Colonic mucosa (tissue), 4 donors: Measurements from ENCODE around the gene ZNF143. TPM values are rescaled to one million over a fixed set of nuclear protein-coding genes. Genes with fewer than 3 reads are reported as not detected.

Experiments used
- DNase-seq: peaks from one replicate; pipeline ENCODE4 v3.0.0-alpha.2; 2020
- H3K27ac ChIP-seq: fragments of 200-600 bp; one replicate; pipeline ENCODE4 v1.8.0; 2021
- H3K27me3 ChIP-seq: fragments of 200-600 bp; one replicate; pipeline ENCODE4 v1.8.0; 2021
- H3K36me3 ChIP-seq: fragments of 200-600 bp; one replicate; pipeline ENCODE4 v1.8.0; 2021
- H3K4me1 ChIP-seq: fragments of 200-600 bp; one replicate; pipeline ENCODE4 v1.8.0; 2021; ENCODE audit warnings: mild to moderate bottlenecking
- H3K4me3 ChIP-seq: fragments of 200-600 bp; one replicate; pipeline ENCODE4 v1.8.0; 2021
- H3K9ac ChIP-seq, 2 donors: one replicate each; pipeline ENCODE4 v1.7.0; 2013; ENCODE audit warnings: control low read depth in 2 of 2, low read depth in 2 of 2, low read length in 2 of 2
- H3K9me3 ChIP-seq: fragments of 200-600 bp; one replicate; pipeline ENCODE4 v1.8.0; 2021
- intact Hi-C: fragments of 100-400 bp; cut with DNase I; formaldehyde crosslinking; loops from one replicate; pipeline ENCODE4 v1.14.1; 2022
- total RNA-seq, 2 donors: library from RNA; stranded (reverse); fragmentation: NEBNext Ultra II Directional in 1 of 2; extraction: Animal tissue kit (Norgen Biotek cat#: 25700) in 1 of 2; gene quantifications; one replicate each; pipeline ENCODE4 v1.2.1, GENCODE V29; 2021
- TF ChIP-seq, protein P1 (sequence below): fragments of 200-600 bp; IDR thresholded peaks from one replicate; pipeline ENCODE4 v1.8.0; 2022; ENCODE audit warnings: antibody characterized with exemption, mild to moderate bottlenecking
- donor health status: healthy.
- donor health status: DM: no; HTN: no; CAD: no.
- donor health status: DM: no; HTN: no; CAD: no.

ZNF143 gene
- total RNA-seq, 2 donors from 2014 or later = 18.0 to 22.2 TPM

DNA sequence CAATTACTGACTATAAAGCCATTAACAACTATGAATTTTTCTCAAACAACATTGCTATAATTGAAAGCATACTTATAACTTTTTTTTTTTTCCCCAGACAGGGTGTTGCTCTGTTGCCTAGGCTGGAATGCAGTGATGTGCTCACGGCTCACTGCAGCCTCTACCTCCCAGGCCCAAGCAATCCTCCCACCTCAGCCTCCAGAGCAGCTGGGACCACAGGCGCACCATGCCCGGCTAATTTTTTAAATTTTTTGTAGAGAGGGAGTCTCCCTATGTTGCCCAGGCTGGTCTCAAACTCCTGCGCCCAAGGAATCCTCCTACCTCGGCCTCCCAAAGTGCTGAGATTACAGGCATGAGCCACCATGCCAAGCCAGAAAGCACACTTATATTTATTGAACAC lies 106.6 kb downstream of the ZNF143 start:
- Histone ChIP-seq H3K27ac (no peak overlapping the region), H3K4me3 (no peak overlapping the region), H3K36me3 (no peaks in the 10 kb centered on the region), H3K9ac (no peak overlapping the region), H3K4me1 (peaks cover 3% of the 10 kb centered on the region), H3K27me3 (no peaks in the 10 kb centered on the region), H3K9me3 (no peaks in the 10 kb centered on the region)
- TF ChIP-seq, protein P1, sequence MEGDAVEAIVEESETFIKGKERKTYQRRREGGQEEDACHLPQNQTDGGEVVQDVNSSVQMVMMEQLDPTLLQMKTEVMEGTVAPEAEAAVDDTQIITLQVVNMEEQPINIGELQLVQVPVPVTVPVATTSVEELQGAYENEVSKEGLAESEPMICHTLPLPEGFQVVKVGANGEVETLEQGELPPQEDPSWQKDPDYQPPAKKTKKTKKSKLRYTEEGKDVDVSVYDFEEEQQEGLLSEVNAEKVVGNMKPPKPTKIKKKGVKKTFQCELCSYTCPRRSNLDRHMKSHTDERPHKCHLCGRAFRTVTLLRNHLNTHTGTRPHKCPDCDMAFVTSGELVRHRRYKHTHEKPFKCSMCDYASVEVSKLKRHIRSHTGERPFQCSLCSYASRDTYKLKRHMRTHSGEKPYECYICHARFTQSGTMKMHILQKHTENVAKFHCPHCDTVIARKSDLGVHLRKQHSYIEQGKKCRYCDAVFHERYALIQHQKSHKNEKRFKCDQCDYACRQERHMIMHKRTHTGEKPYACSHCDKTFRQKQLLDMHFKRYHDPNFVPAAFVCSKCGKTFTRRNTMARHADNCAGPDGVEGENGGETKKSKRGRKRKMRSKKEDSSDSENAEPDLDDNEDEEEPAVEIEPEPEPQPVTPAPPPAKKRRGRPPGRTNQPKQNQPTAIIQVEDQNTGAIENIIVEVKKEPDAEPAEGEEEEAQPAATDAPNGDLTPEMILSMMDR = no peak
- DNase-seq = no peak
- intact Hi-C loops = no loop called here

DNA sequence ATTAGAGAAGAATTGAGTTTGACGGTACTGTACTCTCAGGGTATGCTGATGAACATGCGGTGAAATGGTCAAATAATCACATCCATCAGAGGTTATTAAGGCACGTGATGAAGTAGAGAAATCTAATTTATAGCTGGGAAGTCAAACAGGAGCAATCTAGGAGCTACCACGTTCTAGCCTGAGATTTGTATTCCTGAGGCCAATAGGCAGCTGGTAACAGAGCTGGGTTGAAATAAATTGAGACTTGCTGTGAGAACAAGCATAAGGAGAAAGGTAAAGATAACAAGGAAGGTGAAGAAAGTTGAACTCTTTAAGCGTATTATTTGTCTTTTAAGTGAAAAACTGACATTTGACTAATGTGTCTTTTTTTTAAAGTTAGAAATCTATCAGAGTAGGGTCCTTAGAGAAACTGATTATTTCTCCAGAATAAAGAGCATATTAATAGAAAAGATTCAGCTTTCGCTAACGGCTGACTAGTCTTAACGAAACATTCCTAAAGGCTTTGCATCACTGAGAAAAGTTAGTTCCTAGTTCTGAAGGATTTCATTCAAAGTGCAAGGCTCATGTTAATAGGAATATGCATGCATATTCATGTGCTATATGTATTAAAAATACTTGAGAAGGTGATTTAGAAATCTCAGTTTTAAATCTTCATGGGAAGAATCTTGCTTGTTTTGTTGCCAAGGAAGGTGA lies 107.5 kb downstream of the ZNF143 start:
- peak overlapping the region; percentile 86 for H3K27ac ChIP-seq
- H3K36me3 ChIP-seq = no peaks in the 10 kb centered on the region
- no peak overlapping the region for H3K4me3 ChIP-seq
- H3K9ac ChIP-seq = peak overlapping the region in 1 of 2 donors; percentile 49
- H3K4me1 ChIP-seq = peaks cover 4% of the 10 kb centered on the region
- TF ChIP-seq, protein P1 = no peak
- no peak for DNase-seq
- no peaks in the 10 kb centered on the region for H3K27me3 ChIP-seq
- intact Hi-C loops = no loop called here
- H3K9me3 ChIP-seq = no peaks in the 10 kb centered on the region

DNA sequence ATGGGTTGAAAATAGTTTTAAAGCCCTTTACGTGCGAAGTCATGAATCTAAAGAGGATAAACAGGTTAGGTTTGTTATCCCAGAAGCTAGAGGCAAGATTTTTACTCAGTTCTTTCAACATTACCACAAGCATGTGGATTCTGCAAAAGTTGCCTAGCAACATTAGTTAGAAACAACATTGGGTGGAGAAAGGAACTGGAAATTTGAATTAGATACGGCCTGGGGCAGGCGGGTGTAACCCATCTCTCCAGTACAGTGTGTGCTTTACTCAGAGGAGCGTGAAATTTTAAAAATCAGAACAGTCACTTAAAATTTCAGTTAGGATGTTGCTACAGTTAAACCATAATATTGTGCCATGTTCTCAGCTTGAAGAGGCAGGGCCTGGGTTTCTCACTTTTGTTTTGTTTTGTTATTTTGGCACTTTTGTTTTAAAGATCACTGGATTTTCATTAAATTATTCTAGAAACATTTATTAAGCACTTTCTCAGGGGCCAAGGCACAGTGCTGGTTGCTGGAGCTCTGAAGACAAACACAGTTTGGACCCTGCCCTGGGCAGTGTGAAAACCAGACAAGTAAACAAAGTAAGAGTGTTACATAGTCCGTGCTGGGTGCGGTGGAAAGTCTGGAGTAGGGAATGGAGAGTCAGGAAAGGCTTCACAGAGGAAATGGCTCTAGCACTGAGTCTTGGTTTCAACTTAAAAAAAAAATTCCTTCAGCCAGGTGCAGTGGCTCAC lies 108.2 kb downstream of the ZNF143 start:
- intact Hi-C loops = no loop called here
- H3K27ac ChIP-seq = peak overlapping the region; percentile 86
- TF ChIP-seq, protein P1 = no peak
- H3K4me3 ChIP-seq = no peak overlapping the region
- H3K9me3 ChIP-seq = no peaks in the 10 kb centered on the region
- peaks cover 4% of the 10 kb centered on the region for H3K4me1 ChIP-seq
- H3K9ac ChIP-seq = peak overlapping the region; percentile 32 to 49
- peak; percentile 94 for DNase-seq
- H3K36me3 ChIP-seq = no peaks in the 10 kb centered on the region
- no peaks in the 10 kb centered on the region for H3K27me3 ChIP-seq

DNA sequence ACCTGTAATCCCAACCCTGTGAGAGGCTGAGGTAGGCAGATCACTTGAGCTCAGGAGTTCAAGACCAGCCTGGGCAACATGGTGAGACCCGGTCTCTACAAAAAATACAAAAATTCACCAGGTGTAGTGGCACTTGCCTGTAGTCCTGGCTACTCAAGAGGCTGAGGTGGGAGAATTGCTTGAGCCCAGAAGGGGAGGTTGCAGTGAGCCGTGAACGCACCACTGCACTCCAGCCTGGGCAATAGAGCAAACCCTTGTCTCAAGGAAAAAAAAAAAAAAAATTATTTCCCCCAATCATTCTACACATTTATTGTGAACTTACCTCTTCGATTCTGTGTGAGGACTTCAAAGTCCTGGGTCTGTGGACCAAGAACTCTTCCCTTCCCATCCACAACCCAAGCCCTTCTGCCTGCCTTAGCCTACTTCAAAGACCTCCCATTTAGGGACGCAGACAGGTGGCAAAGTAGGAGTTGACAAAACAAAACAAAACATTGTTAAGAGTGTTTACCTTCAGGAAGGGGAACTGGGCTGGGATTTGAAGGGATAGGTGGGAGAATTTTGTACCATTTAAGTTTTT lies 108.9 kb downstream of the ZNF143 start:
- Histone ChIP-seq H3K4me3 (no peak overlapping the region), H3K36me3 (no peaks in the 10 kb centered on the region), H3K9me3 (no peaks in the 10 kb centered on the region), H3K4me1 (peaks cover 4% of the 10 kb centered on the region), H3K27ac (peak overlapping the region; percentile 86), H3K9ac (peak overlapping the region; percentile 32 to 49), H3K27me3 (no peaks in the 10 kb centered on the region)
- DNase-seq = no peak
- intact Hi-C loops = loop anchor here (10.0 kb wide), 1 partner anchor 45 kb away; no protein-coding TSS in a partner anchor
- TF ChIP-seq, protein P1 = no peak

DNA sequence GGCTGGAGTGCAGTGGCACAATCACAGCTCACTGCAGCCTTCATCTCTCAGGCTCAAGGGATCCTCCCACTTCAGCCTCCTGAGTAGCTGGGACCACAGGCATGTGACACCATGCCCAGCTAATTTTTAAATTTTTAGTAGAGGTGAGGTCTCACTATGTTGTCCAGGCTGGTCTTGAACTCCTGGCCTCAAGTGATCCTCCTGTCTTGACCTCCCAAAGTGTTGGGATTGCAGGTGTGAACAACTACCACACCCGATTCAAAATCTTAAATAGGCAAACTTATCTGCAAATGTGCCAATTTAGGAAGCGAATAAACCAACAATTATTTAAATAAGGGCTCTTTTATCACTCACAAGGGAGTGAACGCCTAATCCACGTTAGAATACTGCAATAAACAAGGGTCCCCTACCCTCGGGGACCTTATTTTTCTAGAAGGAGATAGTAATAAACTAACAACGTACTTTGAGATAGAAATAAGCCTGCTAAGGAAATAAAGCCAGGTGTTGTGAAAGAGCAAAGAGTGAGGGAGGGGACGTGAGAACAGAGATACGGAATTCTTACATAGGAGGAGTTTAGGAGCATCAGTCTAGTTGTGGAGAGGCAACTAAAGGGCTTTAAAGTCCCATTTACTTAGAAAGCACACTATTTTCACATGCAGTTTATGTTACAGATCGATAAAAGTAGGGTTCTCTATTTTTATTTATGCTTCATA lies 109.7 kb downstream of the ZNF143 start:
- TF ChIP-seq, protein P1 = no peak
- no peak for DNase-seq
- Histone ChIP-seq H3K4me3 (no peak overlapping the region), H3K9me3 (no peaks in the 10 kb centered on the region), H3K9ac (no peak overlapping the region), H3K27me3 (no peaks in the 10 kb centered on the region), H3K4me1 (peaks cover 4% of the 10 kb centered on the region), H3K36me3 (no peaks in the 10 kb centered on the region), H3K27ac (no peak overlapping the region)
- intact Hi-C loops = loop anchor here (10.0 kb wide), 1 partner anchor 46 kb away; no protein-coding TSS in a partner anchor
